Gastrocnemius medialis (tissue), 4 donors: ENCODE measurements around the gene MSI2.

Source experiments
- POLR2A ChIP-seq, 2 donors: fragments of 450-650 bp; IDR thresholded peaks; one replicate each; pipeline ENCODE4 v1.6.1; 2017; ENCODE audit warnings: antibody characterized with exemption in 2 of 2, mild to moderate bottlenecking in 2 of 2, moderate library complexity in 2 of 2
- TF ChIP-seq, protein P1 (sequence below), 5 experiments: fragments of 450-650 bp in 3 of 5; fragments of 200-600 bp in 2 of 5; sonication (generic) in 2 of 5; IDR thresholded peaks in 4 of 5; conservative IDR thresholded peaks in 1 of 5; 1 replicate in 4 of 5; 2 replicates in 1 of 5; pipeline ENCODE4 v1.5.1; 2016 to 2019; ENCODE audit warnings: antibody characterized with exemption in 5 of 5, mild to moderate bottlenecking in 3 of 5, moderate library complexity in 3 of 5

DNA sequence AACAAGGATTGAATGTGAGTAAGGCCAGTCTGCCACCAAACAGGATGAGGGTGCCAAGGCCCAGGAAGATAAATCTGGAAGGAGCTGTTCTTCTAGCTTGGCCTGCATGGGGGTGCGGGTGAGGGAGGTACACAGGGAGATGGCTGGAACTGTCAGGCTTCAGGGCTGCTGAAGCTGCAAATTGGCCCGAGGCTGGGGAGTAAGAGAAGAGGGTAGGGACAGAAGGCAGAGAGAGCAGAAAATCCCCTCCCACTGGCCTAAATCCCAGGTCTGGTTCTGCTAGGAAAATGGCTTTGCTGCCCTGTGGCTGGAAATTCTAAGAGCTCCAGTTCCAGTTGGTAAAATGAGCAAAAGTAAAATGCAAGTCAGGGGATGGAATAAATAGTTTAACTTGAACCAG, 400.9 kb downstream of the MSI2 start:
- TF ChIP-seq, protein P1, sequence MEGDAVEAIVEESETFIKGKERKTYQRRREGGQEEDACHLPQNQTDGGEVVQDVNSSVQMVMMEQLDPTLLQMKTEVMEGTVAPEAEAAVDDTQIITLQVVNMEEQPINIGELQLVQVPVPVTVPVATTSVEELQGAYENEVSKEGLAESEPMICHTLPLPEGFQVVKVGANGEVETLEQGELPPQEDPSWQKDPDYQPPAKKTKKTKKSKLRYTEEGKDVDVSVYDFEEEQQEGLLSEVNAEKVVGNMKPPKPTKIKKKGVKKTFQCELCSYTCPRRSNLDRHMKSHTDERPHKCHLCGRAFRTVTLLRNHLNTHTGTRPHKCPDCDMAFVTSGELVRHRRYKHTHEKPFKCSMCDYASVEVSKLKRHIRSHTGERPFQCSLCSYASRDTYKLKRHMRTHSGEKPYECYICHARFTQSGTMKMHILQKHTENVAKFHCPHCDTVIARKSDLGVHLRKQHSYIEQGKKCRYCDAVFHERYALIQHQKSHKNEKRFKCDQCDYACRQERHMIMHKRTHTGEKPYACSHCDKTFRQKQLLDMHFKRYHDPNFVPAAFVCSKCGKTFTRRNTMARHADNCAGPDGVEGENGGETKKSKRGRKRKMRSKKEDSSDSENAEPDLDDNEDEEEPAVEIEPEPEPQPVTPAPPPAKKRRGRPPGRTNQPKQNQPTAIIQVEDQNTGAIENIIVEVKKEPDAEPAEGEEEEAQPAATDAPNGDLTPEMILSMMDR (IDR thresholded peaks at IDR 0.05 in 4 of 5, conservative IDR thresholded peaks at IDR 0.05 in 1 of 5): no peak
- TF ChIP-seq POLR2A (IDR thresholded peaks at IDR 0.05): no peak
